Esophagus muscularis mucosa (tissue), 4 donors: Measurements from ENCODE around the gene YDJC.

ENCODE experiments used
- CTCF ChIP-seq, 3 experiments: fragments of 200-600 bp in 2 of 3; fragments of 450-650 bp in 1 of 3; sonication (generic) in 2 of 3; IDR thresholded peaks; one replicate each; pipeline ENCODE4 v1.5.1; 2017 to 2019; ENCODE audit warnings: antibody characterized with exemption in 3 of 3, mild to moderate bottlenecking in 2 of 3, moderate library complexity in 1 of 3
- EP300 ChIP-seq: sonication (generic); formaldehyde crosslinking; IDR thresholded peaks from one replicate; pipeline ENCODE4 v1.6.1; 2017; ENCODE audit warnings: antibody characterized with exemption
- POLR2A ChIP-seq: fragments of 450-650 bp; IDR thresholded peaks from one replicate; pipeline ENCODE4 v1.6.1; 2017; ENCODE audit warnings: antibody characterized with exemption, moderate library complexity, mild to moderate bottlenecking, low read depth
- POLR2AphosphoS5 ChIP-seq, 2 donors: sonication (generic); formaldehyde crosslinking; IDR thresholded peaks; one replicate each; pipeline ENCODE4 v1.6.1; 2017; ENCODE audit warnings: antibody characterized with exemption in 2 of 2

DNA sequence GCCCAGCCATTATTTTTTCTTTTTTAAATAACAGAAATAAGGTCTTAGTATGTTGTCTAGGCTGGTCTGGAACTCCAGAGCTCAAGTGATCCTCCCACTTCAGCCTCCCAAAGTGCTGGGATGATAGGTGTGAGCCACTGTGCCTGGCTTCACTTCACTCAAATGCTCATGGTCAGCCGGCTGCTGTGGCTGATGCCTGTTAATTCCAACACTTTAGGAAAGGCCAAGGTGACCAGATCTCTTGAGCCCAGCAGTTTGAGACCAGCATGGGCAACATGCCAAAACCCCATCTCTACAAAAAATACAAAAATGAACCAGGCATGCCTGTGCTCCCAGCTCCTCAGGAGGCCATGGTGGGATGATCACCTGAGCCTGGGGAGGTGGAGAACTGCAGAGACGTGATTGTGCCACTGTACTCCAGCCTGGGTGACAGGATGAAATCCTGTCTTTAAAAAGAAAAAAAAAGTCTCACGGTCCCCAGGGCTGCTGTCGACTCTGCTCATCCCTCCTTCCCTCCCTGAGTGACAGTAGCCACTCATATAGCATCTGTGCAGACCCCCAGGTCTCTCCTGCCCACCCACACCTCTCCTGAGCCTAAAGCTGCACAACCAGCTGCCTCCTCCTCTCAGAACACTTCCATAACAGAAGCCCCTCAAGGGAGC is 3.6 kb downstream of the YDJC start:
- no peak for TF ChIP-seq CTCF (IDR thresholded peaks at IDR 0.05)
- no peak for TF ChIP-seq POLR2AphosphoS5 (IDR thresholded peaks at IDR 0.05)
- no peak for TF ChIP-seq POLR2A
- TF ChIP-seq EP300, result no peak
